Activated CD8-positive, alpha-beta memory T cell treated with anti-CD3 and anti-CD28 coated beads, Interleukin-2, amount 10 ng/mL, durations not matched to agents 7 days and 5 days (primary cell): ENCODE measurements around the gene SIM2. TPM values are rescaled to one million over a fixed set of nuclear protein-coding genes. Genes with fewer than 3 reads are reported as not detected.
"Not testable (repeated sequence)": the region's sequence is repeated elsewhere in the genome, so short reads cannot be mapped to it uniquely, and the experiment has no call there.

ENCODE experiments used
- ATAC-seq: fragments of 150-1000 bp; cut with Tn5 transposase; one replicate; pipeline ENCODE4 v1.10.0; 2021; ENCODE audit warnings: moderate library complexity
- CTCF ChIA-PET: fragments of 350-600 bp; sonication (Branson Sonifier 250); formaldehyde crosslinking; loops from one replicate; lab custom pipeline; 2021; ENCODE audit warnings: antibody characterized with exemption; lab: Charles Lee
- DNase-seq: peaks from one replicate; pipeline ENCODE4 v3.0.0-alpha.2; 2020
- H3K27ac Mint-ChIP-seq: one replicate; pipeline ENCODE4 v1.8.0; 2021; ENCODE audit warnings: mild to moderate bottlenecking, mixed read lengths
- H3K27me3 Mint-ChIP-seq: one replicate; pipeline ENCODE4 v1.8.0; 2021; ENCODE audit warnings: mixed read lengths
- H3K36me3 Mint-ChIP-seq: one replicate; pipeline ENCODE4 v1.8.0; 2021; ENCODE audit warnings: mild to moderate bottlenecking, mixed read lengths
- H3K4me1 Mint-ChIP-seq: one replicate; pipeline ENCODE4 v1.8.0; 2021; ENCODE audit warnings: mixed read lengths
- H3K4me3 Mint-ChIP-seq: one replicate; pipeline ENCODE4 v1.8.0; 2021; ENCODE audit warnings: mild to moderate bottlenecking, moderate library complexity, mixed read lengths
- H3K9me3 Mint-ChIP-seq: one replicate; pipeline ENCODE4 v1.8.0; 2022; ENCODE audit warnings: low read depth, mixed read lengths
- total RNA-seq, 2 experiments: library from RNA; stranded (reverse); gene quantifications; one replicate each; pipeline ENCODE4 v1.2.3, GENCODE V29; 2021

Gene SIM2
- under 1 TPM in 1 of 2 experiments, not detected in 1; 0.09 TPM for total RNA-seq

- Mint-ChIP-seq H3K9me3 (no peaks in the 10 kb centered on the region), H3K4me3 (peak within 1 kb of the TSS; percentile 35), H3K4me1 (peaks cover 7% of the 10 kb centered on the region), H3K27me3 (peaks cover 85% of the 10 kb centered on the region), H3K27ac (peak within 1 kb of the TSS; percentile 67), H3K36me3 (peaks cover 2% of the 10 kb centered on the region)
- CTCF ChIA-PET: interaction anchor here (0.6 kb wide), 1 partner anchor 12 kb away, joined by 3 read pairs; no protein-coding TSS in a partner anchor
- DNase-seq (no peak), ATAC-seq (no peak)
Measured at GRCh38 chr21:36698981-36699545, at the start of gene SIM2. Gene SIM2 (plus strand): TSS chr21:36699115. CDS start chr21:36699747, 632 bp downstream.

- Mint-ChIP-seq H3K27me3 (no peaks in the 10 kb centered on the region), H3K4me3 (no peak overlapping the region), H3K27ac (no peak overlapping the region), H3K9me3 (no peaks in the 10 kb centered on the region), H3K4me1 (no peaks in the 10 kb centered on the region), H3K36me3 (no peaks in the 10 kb centered on the region)
- DNase-seq: no peak
- ATAC-seq: no peak
- CTCF ChIA-PET: no interaction called here
Measured at GRCh38 chr21:36654324-36654723, 44.6 kb upstream of the SIM2 start.

GRCh38 chr21:36654796-36655325, 44.1 kb upstream of the SIM2 start:
- no peak overlapping the region for H3K4me3 Mint-ChIP-seq
- H3K27me3 Mint-ChIP-seq: no peaks in the 10 kb centered on the region
- no peak for ATAC-seq
- DNase-seq: no peak
- H3K27ac Mint-ChIP-seq: no peak overlapping the region
- no peaks in the 10 kb centered on the region for H3K4me1 Mint-ChIP-seq
- H3K9me3 Mint-ChIP-seq: no peaks in the 10 kb centered on the region
- no peaks in the 10 kb centered on the region for H3K36me3 Mint-ChIP-seq
- CTCF ChIA-PET: no interaction called here

- H3K27ac Mint-ChIP-seq: no peak overlapping the region
- ATAC-seq (no peak), DNase-seq (no peak)
- no peaks in the 10 kb centered on the region for H3K4me1 Mint-ChIP-seq
- no peaks in the 10 kb centered on the region for H3K36me3 Mint-ChIP-seq
- CTCF ChIA-PET: no interaction called here
- H3K4me3 Mint-ChIP-seq: no peak overlapping the region
- H3K27me3 Mint-ChIP-seq: no peaks in the 10 kb centered on the region
- H3K9me3 Mint-ChIP-seq: no peaks in the 10 kb centered on the region
Measured at GRCh38 chr21:36656138-36656537, 42.8 kb upstream of the SIM2 start.

GRCh38 chr21:36657290-36657689, 41.6 kb upstream of the SIM2 start:
- DNase-seq, H3K36me3 Mint-ChIP-seq, H3K27me3 Mint-ChIP-seq, H3K4me1 Mint-ChIP-seq, H3K9me3 Mint-ChIP-seq, CTCF ChIA-PET, H3K27ac Mint-ChIP-seq, ATAC-seq, H3K4me3 Mint-ChIP-seq: not testable (repeated sequence)

GRCh38 chr21:36657999-36658398, 40.9 kb upstream of the SIM2 start:
- DNase-seq: no peak
- no peak overlapping the region for H3K27ac Mint-ChIP-seq
- H3K4me3 Mint-ChIP-seq: no peak overlapping the region
- no peaks in the 10 kb centered on the region for H3K27me3 Mint-ChIP-seq
- CTCF ChIA-PET: no interaction called here
- no peak for ATAC-seq
- H3K9me3 Mint-ChIP-seq: no peaks in the 10 kb centered on the region
- H3K36me3 Mint-ChIP-seq: no peaks in the 10 kb centered on the region
- no peaks in the 10 kb centered on the region for H3K4me1 Mint-ChIP-seq

GRCh38 chr21:36658926-36659325, 40.0 kb upstream of the SIM2 start:
- Mint-ChIP-seq H3K36me3 (no peaks in the 10 kb centered on the region), H3K4me1 (no peaks in the 10 kb centered on the region)
- CTCF ChIA-PET: no interaction called here

GRCh38 chr21:36661511-36662309, 37.2 kb upstream of the SIM2 start:
- DNase-seq: no peak
- H3K27ac Mint-ChIP-seq: no peak overlapping the region
- CTCF ChIA-PET: interaction anchor here (2.8 kb wide), 1 partner anchor 31 kb away, joined by 8 read pairs; no protein-coding TSS in a partner anchor
- no peak for ATAC-seq
- peaks cover 8% of the 10 kb centered on the region for H3K27me3 Mint-ChIP-seq
- H3K4me3 Mint-ChIP-seq: no peak overlapping the region
- no peaks in the 10 kb centered on the region for H3K4me1 Mint-ChIP-seq
- no peaks in the 10 kb centered on the region for H3K36me3 Mint-ChIP-seq
- no peaks in the 10 kb centered on the region for H3K9me3 Mint-ChIP-seq

More at GRCh38 chr21:36658926-36659325, 40.0 kb upstream of the SIM2 start:
- DNase-seq: no peak
- no peaks in the 10 kb centered on the region for H3K9me3 Mint-ChIP-seq
- peaks cover 5% of the 10 kb centered on the region for H3K27me3 Mint-ChIP-seq
- no peak overlapping the region for H3K27ac Mint-ChIP-seq
- H3K4me3 Mint-ChIP-seq: no peak overlapping the region
- no peak for ATAC-seq

GRCh38 chr21:36663033-36663855, 35.7 kb upstream of the SIM2 start:
- no peaks in the 10 kb centered on the region for H3K4me1 Mint-ChIP-seq
- peaks cover 8% of the 10 kb centered on the region for H3K27me3 Mint-ChIP-seq
- H3K27ac Mint-ChIP-seq: no peak overlapping the region
- DNase-seq (no peak), ATAC-seq (no peak)
- no peaks in the 10 kb centered on the region for H3K9me3 Mint-ChIP-seq
- CTCF ChIA-PET: interaction anchor here (2.8 kb wide), 1 partner anchor 33 kb away, joined by 8 read pairs; no protein-coding TSS in a partner anchor
- no peak overlapping the region for H3K4me3 Mint-ChIP-seq
- no peaks in the 10 kb centered on the region for H3K36me3 Mint-ChIP-seq

- ATAC-seq: no peak
- no peaks in the 10 kb centered on the region for H3K4me1 Mint-ChIP-seq
- H3K4me3 Mint-ChIP-seq: no peak overlapping the region
- no peaks in the 10 kb centered on the region for H3K9me3 Mint-ChIP-seq
- H3K27me3 Mint-ChIP-seq: peaks cover 11% of the 10 kb centered on the region
- CTCF ChIA-PET: interaction anchor here (0.8 kb wide), 1 partner anchor 34 kb away, joined by 3 read pairs; no protein-coding TSS in a partner anchor
- no peaks in the 10 kb centered on the region for H3K36me3 Mint-ChIP-seq
- no peak overlapping the region for H3K27ac Mint-ChIP-seq
- DNase-seq: no peak
Measured at GRCh38 chr21:36664662-36664990, 34.3 kb upstream of the SIM2 start.

- no peak overlapping the region for H3K4me3 Mint-ChIP-seq
Measured at GRCh38 chr21:36665806-36666205, 33.1 kb upstream of the SIM2 start.

GRCh38 chr21:36668713-36669112, 30.2 kb upstream of the SIM2 start:
- Mint-ChIP-seq H3K9me3 (no peaks in the 10 kb centered on the region), H3K4me1 (no peaks in the 10 kb centered on the region), H3K4me3 (no peak overlapping the region), H3K27ac (no peak overlapping the region), H3K36me3 (no peaks in the 10 kb centered on the region), H3K27me3 (peaks cover 12% of the 10 kb centered on the region)
- ATAC-seq: no peak
- DNase-seq: no peak
- CTCF ChIA-PET: interaction anchor here (1.0 kb wide), 1 partner anchor 185 kb away, joined by 3 read pairs; no protein-coding TSS in a partner anchor

More at GRCh38 chr21:36665806-36666205, 33.1 kb upstream of the SIM2 start:
- no peak overlapping the region for H3K27ac Mint-ChIP-seq
- CTCF ChIA-PET: no interaction called here
- H3K27me3 Mint-ChIP-seq: peaks cover 11% of the 10 kb centered on the region
- no peak for ATAC-seq
- H3K9me3 Mint-ChIP-seq: no peaks in the 10 kb centered on the region
- no peaks in the 10 kb centered on the region for H3K36me3 Mint-ChIP-seq
- H3K4me1 Mint-ChIP-seq: no peaks in the 10 kb centered on the region
- no peak for DNase-seq

- no peaks in the 10 kb centered on the region for H3K9me3 Mint-ChIP-seq
- peaks cover 22% of the 10 kb centered on the region for H3K27me3 Mint-ChIP-seq
- H3K4me3 Mint-ChIP-seq: no peak overlapping the region
- CTCF ChIA-PET: no interaction called here
- no peaks in the 10 kb centered on the region for H3K4me1 Mint-ChIP-seq
- no peak overlapping the region for H3K27ac Mint-ChIP-seq
- ATAC-seq: no peak
- H3K36me3 Mint-ChIP-seq: no peaks in the 10 kb centered on the region
- DNase-seq: no peak
Measured at GRCh38 chr21:36671836-36672235, 27.1 kb upstream of the SIM2 start.
